ENCODE data around the gene C6orf132.
A peak's percentile ranks its signal among the peaks of the same experiment; 100 is the strongest.

The C6orf132 gene

GRCh38 chr6:42104095-42104803 is 38.2 kb downstream of the C6orf132 start:
- DNase-seq = peak; percentile 91

DNA sequence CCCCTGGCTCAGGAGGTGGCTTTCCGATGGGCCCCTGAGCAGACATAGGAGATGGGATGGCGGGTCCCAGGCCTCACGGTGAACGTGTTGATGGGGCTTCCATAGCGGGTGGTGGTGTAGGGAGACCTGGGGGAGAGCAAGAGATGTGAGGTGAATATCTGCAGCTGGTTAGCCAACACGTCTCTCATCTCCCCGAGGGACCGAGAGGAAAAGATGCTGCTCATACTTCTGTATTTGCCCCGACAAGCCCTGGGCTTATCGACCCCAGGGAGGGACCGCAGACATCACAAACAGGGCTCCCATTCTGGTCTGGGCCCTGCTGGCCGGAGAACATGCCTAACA is 38.7 kb downstream of the C6orf132 start:
- peak; percentile 58 for DNase-seq

DNA sequence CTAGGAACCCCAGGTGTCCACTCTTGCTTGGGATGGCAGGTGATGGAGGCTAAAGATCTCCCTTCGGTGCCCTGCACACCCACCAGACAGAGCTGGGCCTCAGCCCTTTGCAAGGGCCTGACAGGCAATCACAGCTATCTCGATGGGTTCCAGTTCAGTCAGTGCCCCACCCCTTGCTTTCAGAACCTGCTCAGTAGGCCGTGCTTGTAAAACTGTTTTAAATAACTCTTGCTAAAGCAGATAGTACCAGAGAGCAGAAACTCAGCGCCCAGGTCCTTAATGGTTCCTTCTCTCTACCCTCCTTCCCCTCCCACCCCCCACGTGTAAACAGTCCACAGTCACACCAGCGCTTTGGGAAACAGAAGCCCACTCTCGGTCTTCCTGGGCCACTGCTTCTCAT is 39.2 kb downstream of the C6orf132 start:
- no peak for DNase-seq

DNA sequence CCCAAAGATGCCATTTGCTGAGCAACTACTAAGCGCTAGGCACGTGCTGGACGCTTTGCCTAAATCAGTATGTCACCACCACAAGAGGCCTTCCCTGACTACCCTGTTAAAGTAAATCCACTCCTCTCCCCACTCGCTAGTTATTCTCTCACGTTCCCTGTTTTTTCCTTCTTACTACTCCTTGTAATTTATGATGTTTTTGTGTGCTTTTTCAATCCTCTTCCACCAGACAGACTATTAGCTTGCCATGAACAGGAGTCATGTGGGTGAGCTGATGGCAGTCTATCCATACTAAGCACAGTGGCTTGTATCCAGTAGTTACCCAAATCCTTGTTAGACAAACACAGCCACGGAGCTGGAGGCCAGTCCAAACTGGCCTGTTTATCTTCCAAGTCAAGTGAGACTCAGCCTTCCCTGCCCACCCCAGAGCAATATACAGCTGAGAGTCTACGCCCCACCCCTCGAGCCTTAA is 41.2 kb downstream of the C6orf132 start:
- no peak for DNase-seq

DNA sequence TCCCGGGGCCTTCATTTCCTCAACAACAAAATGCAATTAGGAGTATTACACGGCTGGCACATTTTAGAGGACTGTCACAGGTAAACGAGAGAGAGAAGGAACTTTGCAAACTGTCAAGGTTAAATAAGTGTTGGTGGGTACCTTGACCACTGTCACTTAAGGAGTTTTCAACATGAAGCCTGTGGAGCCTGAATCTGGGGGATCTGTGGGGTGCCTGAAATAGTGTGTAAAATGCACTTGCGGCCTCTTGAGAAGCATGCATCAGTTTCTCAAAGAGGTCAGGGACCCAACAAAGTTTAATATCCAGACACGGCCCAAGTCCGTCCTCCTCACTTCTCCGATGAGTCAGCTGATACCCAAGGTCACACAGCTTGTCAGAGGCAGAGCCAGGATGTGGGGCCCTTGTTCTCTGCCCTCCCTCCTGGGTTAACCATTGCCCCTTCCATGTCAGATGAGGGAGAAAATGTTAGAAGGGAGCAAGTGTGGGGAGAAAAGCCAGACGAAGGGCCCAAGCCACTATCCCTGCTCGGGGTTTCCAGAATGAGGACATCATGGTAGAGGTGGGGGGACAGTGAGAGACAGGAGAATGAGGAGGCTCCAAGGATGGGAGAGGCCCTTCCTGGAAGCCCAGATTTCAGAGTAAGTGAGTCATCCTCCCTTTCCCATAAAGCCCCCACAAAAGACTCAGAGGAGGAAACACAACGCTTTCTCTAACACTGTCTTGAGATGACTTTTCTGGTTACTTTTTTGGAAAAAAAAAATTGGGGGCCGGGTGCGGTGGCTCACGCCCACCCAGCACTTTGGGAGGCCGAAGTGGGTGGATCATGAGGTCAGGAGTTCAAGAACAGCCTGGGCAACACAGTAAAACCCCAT is 42.2 kb downstream of the C6orf132 start:
- peak; percentile 64 for DNase-seq

DNA sequence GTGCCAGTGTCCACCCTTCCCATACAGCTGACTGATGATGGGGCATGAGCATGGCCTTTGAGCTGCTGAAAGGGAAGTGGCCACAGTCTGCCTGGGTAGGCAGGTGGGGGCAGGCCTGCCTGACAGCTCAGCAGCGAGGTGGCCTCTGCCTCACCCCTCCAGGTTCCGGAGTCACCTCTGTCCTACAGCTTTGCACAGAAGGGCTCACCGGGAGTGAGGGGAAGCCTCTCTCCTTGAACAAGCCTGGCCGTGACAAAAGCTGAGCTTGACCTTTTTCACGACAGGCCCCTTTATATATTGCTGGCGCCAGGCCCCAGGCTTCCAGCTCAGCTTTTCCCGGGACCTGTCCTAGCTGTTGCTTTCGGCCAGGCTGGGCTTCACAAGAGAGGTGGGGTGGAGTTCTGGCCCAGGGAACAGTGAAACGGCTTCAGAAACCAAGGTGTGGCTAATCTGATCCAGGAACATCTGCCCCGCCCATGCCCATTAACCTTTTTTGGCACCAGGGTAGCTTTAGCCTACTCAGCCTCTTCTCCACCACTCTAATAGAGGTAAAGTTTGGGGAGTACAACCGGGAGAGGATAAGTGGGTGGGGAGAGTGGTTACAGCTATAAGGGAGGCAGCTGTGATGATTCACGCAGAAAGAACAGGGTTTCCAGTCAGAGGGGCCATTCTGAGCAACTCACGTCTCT is 42.9 kb downstream of the C6orf132 start:
- no peak for DNase-seq

GRCh38 chr6:42095776-42096541 is 46.5 kb downstream of the C6orf132 start:
- no peak for DNase-seq

GRCh38 chr6:42095094-42095493 is 47.3 kb downstream of the C6orf132 start:
- DNase-seq = no peak

DNA sequence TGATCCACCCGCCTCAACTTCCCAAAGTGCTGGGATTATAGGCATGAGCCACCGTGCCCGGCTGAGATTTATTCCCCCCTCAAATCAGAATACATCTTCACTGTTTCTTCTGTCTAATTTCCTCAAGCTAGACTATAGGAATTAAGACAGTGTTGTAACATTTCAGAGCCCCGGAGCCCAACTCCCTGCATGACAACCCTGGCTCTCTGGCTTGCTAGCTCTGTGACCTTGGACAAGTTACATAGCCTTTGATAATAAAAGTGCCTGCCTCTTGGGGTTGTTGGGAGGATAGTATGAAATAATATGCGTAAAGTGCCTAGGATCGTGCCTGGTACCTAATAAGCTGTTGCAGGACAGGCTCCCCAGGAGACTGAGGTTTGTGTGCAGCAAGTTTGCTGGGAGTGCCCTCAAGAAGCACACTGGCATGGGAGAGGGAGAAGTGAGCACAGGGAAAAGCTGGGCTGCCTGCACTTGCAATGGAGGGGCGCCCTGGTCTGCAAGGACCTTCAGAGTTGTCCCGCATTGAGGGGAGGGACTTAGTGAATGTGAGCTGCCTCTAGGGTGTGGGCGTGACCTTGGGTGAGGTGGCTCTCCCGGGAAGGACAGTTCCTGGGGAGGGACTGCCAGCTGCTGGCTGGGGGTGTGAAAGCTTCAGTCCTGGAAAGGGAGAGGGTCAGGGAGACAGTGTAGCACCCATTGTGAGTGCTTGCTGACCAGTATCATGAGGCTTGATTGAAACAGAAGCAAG is 48.7 kb downstream of the C6orf132 start:
- DNase-seq = no peak

DNA sequence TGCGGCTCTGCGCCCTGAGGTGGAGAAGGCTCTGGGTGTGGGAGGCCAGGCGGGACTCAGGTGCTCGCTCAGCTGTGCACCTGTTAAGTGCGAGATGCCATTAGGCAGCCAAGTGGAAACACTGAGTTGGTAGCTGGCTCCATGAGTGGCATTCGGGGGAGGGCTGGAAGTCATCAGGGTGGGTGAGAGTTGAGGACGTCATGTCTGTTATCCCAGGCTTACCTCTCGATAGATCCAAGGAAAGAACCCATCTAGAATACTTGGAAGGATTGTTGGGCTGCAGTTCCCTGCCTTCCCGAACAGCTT is 50.7 kb downstream of the C6orf132 start:
- DNase-seq = no peak

GRCh38 chr6:42090819-42091717 is 51.4 kb downstream of the C6orf132 start:
- DNase-seq = no peak

DNA sequence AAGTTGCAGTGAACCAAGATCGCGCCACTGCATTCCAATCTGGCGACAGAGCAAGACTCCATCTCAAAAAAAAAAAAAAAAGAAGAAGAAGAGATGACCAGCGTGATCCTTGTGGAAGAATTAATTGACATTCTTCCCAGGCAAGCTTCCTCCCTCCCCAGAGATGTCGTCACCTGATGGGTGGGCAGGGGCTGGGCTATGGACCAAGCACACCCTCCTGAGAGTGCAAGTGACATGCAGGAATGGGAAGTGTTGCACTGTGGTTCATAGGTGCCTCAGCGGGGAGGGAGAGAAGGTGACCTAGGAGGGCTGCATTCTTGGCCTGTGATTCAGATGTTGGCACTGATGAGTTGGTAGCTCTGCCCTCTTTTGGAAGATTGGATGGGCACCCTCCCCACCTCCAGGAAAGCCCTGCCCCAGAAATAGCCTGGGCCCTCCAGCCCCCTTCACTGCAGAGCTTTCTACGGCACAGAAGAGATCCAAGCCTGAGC is 54.3 kb downstream of the C6orf132 start:
- no peak for DNase-seq

DNA sequence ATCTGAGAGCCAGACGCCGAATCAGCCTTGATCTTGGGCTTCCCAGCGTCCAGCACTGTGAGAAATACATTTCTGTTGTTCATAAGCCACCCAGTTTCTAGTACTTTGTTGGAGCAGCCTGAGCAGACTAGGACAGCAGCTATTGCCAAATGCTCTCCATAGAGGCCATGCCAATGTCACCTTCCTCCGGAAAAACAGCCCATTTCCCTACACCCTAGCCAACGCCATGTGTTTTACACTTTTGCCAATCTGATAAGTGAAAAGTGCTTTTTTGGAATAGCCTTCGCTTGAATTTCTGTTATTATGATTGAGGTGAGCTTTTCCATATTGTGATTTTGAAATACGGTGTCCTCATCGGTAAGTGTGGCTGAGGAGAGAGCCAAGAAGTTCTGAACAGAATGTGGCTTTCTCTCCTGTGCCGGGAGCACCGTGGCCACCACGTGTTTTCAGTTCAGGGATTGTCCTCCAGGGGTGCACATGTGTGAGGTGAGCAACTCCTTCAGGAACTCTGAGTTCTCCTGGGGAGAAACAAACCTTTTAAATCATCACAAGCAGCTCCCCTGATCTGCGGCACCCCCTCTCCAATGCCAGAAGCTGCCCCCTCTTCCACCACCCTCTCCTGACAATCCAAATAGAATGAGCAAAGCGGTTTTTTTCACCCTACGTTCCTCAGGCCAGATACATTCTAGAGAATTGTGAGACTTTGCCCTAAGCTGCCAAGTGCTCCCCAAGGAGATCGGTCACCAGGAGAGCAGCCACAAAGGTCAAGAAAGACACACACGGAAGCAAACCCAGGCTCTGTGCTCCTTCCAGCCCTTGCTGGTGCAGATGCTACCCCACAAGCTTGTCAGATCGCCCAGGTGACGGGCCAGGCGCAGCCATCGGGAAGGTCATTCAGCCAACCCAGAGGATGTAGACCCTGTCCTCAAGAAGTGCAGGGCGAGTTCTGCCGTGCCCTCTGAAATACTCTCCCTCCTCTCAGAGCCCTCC is 56.1 kb downstream of the C6orf132 start:
- DNase-seq = no peak

GRCh38 chr6:42084889-42085288 is 57.5 kb downstream of the C6orf132 start:
- DNase-seq = no peak

GRCh38 chr6:42083530-42083929 is 58.9 kb downstream of the C6orf132 start:
- no peak for DNase-seq

- no peak for DNase-seq
Observed at GRCh38 chr6:42079941-42080464, 62.4 kb downstream of the C6orf132 start.

GRCh38 chr6:42078386-42078785 is 64.0 kb downstream of the C6orf132 start:
- DNase-seq = no peak

- DNase-seq = peak; percentile 85
Observed at GRCh38 chr6:42075159-42075838, 67.1 kb downstream of the C6orf132 start.

GRCh38 chr6:42073287-42073686 is 69.1 kb downstream of the C6orf132 start:
- no peak for DNase-seq

All from activated CD8-positive, alpha-beta memory T cell treated with anti-CD3 and anti-CD28 coated beads for 24 hours (primary cell).